HG03432 (cell line): ENCODE data around the gene CBLN2.

Experiments used
- ATAC-seq: cut with Tn5 transposase; IDR thresholded peaks from one replicate; pipeline ENCODE4 v1.9.1; 2021; ENCODE audit warnings: mild to moderate bottlenecking, moderate library complexity; ENCODE audit not compliant: unreplicated experiment

The CBLN2 gene

GRCh38 chr18:72544092-72544886, at the start of gene CBLN2:
Gene CBLN2, minus strand, starts transcription at chr18:72544342. Its CDS starts 2,182 bp downstream, at chr18:72542160.
- peak; percentile 96 for ATAC-seq

DNA sequence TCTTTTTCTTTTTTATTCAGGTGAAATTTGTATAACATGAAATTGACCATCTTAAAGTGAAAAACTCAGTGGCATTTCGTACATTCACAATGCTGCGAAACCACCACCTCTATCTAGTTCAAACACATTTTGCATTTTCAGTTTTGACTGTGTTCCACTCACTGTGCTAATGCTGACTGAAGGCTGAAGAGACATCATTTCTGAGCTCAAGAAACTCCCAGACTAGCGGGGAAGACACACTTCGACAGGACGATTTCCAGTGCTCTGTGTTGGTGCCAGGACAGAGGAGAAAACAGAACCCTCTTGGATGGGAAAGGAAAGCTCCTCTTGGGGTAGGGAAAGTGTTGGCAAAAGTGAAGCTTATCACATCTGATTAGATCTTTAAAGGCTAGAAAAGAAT, 44.2 kb upstream of the CBLN2 start:
- ATAC-seq = no peak

DNA sequence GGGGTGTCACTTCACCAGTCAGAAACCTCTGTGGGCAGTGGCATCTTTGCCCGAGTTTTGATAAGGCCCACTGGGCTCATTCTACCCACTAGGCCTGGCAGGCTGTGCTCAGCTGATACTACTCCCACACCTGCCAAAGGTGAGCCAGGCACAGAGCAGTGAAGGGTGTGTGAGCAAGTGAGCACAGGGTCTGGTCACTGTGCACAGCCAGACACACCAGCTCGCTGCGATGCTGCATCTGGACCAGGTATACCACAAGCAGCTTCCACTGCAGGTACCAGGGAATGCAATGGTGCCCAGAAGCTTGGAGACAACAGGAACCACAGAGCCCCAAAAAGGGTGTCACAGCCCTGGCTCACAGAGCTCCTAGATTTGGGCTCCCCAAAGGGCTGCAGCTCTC, 40.6 kb upstream of the CBLN2 start:
- ATAC-seq = no peak

GRCh38 chr18:72581976-72582375, 37.8 kb upstream of the CBLN2 start:
- ATAC-seq = no peak

DNA sequence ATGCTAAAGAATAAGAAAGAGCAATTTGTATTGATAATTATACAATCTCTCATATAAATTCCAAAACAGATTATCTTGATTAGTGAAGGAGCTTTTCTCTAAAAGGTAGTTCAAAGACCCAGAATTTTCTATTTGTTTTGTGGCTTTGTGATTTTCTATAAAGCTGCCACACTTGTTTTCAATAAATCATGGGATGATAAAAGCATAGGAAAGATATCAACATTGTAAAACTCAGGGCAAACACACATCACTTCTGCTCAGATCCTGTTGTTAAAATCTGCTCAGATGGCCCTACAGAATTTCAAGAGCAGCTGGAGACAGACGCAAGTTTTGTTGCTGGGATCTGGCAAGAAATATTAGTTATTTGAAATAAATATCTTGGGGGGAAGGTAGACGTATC, 28.8 kb upstream of the CBLN2 start:
- ATAC-seq = no peak

GRCh38 chr18:72566290-72566689, 22.1 kb upstream of the CBLN2 start:
- no peak for ATAC-seq

DNA sequence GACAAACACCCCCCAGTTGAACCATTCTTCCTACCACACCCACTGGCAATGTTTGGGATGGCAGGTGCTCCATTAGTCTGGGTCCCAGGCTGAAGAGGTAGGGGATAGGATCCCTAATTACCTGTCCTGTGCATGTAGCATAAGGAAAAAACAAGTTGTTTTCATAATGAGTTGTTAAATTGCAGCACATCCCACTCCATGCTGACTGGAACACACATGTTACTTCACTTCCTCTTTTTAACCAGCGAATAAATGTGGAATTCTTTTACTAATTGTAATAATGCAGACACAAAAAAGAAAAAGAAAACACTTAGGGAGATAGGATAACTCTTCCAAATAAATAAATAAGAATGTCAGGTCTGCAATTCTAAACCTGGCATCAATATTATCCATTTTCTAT, 11.8 kb upstream of the CBLN2 start:
- no peak for ATAC-seq

DNA sequence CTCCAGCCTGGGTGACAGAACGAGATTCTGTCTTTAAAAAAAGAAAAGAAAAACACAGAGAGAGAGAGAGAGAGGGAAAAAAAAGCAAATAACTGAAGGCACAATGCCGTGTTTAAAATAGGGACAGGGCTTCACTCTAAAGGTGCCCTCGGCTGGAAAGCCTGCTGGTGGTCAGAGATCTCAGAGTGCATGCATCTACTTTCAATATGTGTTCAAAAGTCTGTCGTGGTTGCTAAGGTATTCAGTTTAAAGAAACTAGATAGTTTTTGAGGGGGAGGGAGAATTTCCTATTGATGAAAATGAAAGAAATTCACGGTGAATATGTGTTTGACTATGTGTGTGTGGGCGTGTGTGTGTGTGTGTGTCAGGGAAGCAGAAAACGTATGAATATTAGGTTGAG, 11.0 kb upstream of the CBLN2 start:
- ATAC-seq = peak; percentile 56

DNA sequence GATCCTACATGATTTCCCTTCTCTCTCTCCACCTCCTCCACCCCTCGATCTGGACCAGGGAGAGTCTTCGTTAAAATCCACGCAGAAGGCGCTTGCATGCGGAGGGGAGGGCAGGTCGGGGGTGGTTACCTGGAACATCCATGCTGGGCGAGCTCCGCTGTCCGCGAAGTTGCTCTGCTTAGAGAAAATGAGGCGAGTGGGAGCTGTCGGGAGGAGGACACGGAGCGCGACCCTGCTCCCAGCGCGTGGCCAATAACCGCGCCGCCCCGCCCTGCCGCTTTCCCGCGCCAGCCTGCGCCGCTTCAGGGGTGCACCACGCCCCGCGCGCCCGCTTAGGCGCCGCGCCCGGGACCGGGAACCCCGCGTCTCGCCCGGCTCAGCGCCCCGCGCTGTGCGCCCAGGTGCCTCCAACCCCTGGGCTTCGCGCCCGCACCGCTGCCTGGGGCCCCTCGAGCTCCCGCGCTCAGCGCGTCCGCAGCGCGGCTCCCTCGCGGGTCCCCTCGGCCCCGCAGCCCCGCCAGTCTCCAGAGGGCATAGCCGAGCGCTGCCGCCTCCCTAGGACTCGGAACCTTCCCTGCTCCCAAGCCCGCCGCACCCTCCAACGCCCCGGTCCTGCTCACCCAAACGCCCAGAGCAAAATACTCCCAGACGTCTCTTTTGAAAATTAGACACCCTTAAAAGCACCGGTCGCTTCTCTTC, 636 bp downstream of the CBLN2 start:
- no peak for ATAC-seq

GRCh38 chr18:72542984-72543356, 1.2 kb downstream of the CBLN2 start:
- ATAC-seq = no peak

DNA sequence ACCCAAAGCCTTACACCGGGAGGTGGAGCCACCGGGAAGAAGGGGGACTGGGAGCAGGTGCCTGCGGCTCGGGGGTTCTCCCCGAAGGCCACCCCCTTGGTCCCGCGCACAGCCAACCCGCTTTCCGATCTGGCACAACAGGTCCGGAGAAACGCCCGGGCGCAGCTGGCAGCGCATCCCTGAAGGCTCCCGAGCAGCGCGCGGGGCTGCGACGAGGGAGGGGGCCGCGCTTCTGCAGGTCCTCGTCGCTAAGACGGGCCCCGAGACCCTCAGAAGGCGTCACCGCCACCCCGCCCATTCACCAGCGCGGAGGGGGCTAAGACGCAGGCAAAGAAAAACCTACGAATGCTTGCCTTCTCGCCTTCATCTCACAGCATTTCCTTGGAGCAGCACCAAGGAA, 1.8 kb downstream of the CBLN2 start:
- no peak for ATAC-seq

DNA sequence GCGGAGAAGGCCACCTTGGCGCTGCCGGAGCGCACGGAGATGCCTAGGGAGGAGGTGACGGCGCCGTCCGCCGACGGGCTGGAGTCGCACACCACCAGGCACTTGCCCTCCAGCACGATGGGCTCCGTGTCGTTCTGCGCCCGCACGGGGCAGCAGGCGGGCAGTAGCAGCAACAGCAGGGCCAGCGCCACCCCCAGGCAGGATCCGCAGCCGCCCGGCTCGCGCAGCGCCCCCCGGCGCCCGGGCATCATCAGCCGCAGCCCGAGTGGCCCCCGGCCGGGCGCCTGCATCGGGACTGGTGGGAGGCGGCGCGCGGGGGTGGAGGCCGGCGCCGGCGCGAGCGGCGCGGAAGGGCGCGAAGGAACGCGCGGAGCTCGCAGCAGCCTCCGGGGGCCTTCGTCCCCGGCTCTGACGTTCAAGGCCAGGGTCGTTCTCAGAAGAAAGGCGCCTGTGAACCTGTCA, 2.2 kb downstream of the CBLN2 start:
- ATAC-seq = no peak

DNA sequence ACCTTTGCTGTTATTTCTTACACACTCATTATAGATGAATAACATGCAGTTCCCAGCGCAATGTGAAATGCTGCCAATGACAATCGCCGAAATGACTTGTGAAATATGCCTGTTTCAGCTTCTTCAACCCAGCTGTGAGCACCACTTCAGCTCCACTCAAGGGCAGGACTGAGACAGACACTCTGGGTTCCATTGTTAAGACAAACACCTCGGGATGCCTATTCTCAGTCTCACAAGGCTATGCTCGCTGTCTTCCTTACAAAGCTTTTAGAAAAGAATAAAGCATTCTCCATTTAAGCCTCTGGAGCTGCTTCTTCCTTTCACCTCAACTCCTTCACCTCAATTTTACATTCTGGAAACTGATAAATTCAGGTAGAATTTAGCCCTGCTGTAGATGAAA, 4.2 kb downstream of the CBLN2 start:
- no peak for ATAC-seq

GRCh38 chr18:72530622-72531021, 13.5 kb downstream of the CBLN2 start:
- ATAC-seq = no peak

DNA sequence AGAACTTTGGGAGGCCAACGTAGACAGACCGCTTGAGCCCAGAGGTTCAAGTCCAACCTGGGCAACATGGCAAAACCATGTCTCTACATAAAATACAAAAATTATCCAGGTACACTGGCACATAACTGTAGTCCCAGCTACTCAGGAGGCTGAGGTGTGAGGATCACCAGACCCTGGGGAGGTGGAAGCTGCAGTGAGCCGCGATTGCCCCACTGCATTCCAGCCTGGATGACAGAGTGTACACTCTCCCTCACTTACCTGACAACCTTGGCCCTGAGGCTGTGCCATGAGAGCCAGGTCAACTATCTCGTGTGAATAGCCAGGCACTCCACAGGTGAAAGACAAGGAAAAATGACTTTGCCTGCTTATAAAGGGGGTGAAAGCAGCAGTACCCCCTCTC, 39.3 kb downstream of the CBLN2 start:
- no peak for ATAC-seq

GRCh38 chr18:72502671-72503431, 41.3 kb downstream of the CBLN2 start:
- ATAC-seq = no peak

- no peak for ATAC-seq
These were observed 51.6 kb downstream of the CBLN2 start for GRCh38 chr18:72492497-72492896.
